A549 (cell line): ENCODE results near the gene COL19A1. TPM values are rescaled to one million over a fixed set of nuclear protein-coding genes. Genes with fewer than 3 reads are reported as not detected.

Source experiments
- ATAC-seq, 2 experiments: fragments of 200-7000 bp in 1 of 2; fragments of >200 bp in 1 of 2; cut with Nextera tagmentation in 1 of 2; cut with Tn5 transposase in 1 of 2; 3 replicates each; pipeline versions ENCODE4 v1.8.0 to v1.9.1; 2018 to 2020; ENCODE audit warnings: mild to moderate bottlenecking in 1 of 2, moderate library complexity in 1 of 2
- CTCF ChIA-PET: fragments of 300-600 bp; sonication (Branson Sonifier 250); formaldehyde crosslinking; extraction: SDS; loops from one replicate; lab custom pipeline; 2021; ENCODE audit warnings: antibody characterized with exemption, inconsistent platforms; lab: Yijun Ruan, JAX
- POLR2A ChIA-PET: fragments of 350-600 bp; formaldehyde crosslinking; extraction: SDS; loops from one replicate; lab custom pipeline; 2021; ENCODE audit warnings: antibody characterized with exemption, inconsistent platforms; lab: Yijun Ruan, JAX
- DNase-seq, 2 experiments: peaks; one replicate each; pipeline versions ENCODE4 v3.0.0 to v3.0.0-alpha.2; 2011 to 2016; ENCODE audit warnings: low read depth in 1 of 2, low spot score in 1 of 2
- FAIRE-seq: peaks from 2 replicates; lab custom pipeline; 2011; peaks lifted over from hg19 to GRCh38; lab: Jason Lieb, UNC
- H3K27ac ChIP-seq, 2 experiments: fragments of >200 bp; sonication (Bioruptor Twin); formaldehyde crosslinking; 3 replicates each; pipeline ENCODE4 v1.5.1; 2016 to 2017
- H3K4me1 ChIP-seq: fragments of >200 bp; sonication (Bioruptor Twin); formaldehyde crosslinking; 3 replicates; pipeline ENCODE4 v1.6.1; 2016
- H3K4me2 ChIP-seq: fragments of >200 bp; sonication (Bioruptor Twin); formaldehyde crosslinking; 3 replicates; pipeline ENCODE4 v1.6.1; 2016
- H3K4me3 ChIP-seq: fragments of >200 bp; sonication (Bioruptor Twin); formaldehyde crosslinking; 3 replicates; pipeline ENCODE4 v1.5.1; 2016
- H3K9me3 ChIP-seq: fragments of >200 bp; sonication (Bioruptor Twin); formaldehyde crosslinking; 3 replicates; pipeline ENCODE4 v1.6.1; 2016
- CBX8 ChIP-seq: fragments of 200-600 bp; sonication (generic); IDR thresholded peaks from 2 replicates; pipeline ENCODE4 v1.6.1; 2016
- CEBPB ChIP-seq, 2 experiments: fragments of >200 bp in 1 of 2; sonication (Bioruptor Twin) in 1 of 2; formaldehyde crosslinking in 1 of 2; IDR thresholded peaks; 2 replicates each; pipeline ENCODE4 v1.6.1; 2012 to 2016
- CHD4 ChIP-seq: fragments of 200-600 bp; sonication (generic); IDR thresholded peaks from 2 replicates; pipeline ENCODE4 v1.6.1; 2016; ENCODE audit warnings: antibody characterized with exemption, mild to moderate bottlenecking, borderline replicate concordance
- EHF ChIP-seq: fragments of 250-450 bp; sonication (Bioruptor Pico); IDR thresholded peaks from 2 replicates; pipeline ENCODE4 v1.5.0; 2020; ENCODE audit warnings: mild to moderate bottlenecking
- FOSB ChIP-seq: fragments of 250-450 bp; sonication (Bioruptor Pico); IDR thresholded peaks from 2 replicates; pipeline ENCODE4 v1.5.0; 2020; ENCODE audit warnings: mild to moderate bottlenecking, moderate library complexity
- FOSL2 ChIP-seq, 2 experiments: fragments of 450-650 bp in 1 of 2; fragments of >200 bp in 1 of 2; sonication (Bioruptor Twin) in 1 of 2; formaldehyde crosslinking; IDR thresholded peaks; 2 replicates each; pipeline versions ENCODE4 v1.5.0 to v1.6.1; 2016 to 2020; ENCODE audit warnings: mild to moderate bottlenecking in 1 of 2, moderate library complexity in 1 of 2
- FOXS1 ChIP-seq: fragments of 250-450 bp; sonication (Bioruptor Pico); IDR thresholded peaks from 2 replicates; pipeline ENCODE4 v1.5.0; 2020; ENCODE audit warnings: mild to moderate bottlenecking, moderate library complexity
- JUN ChIP-seq, 2 experiments: fragments of >200 bp; sonication (Bioruptor Twin); formaldehyde crosslinking; IDR thresholded peaks; 2 replicates in 1 of 2; 3 replicates in 1 of 2; pipeline ENCODE4 v1.6.1; 2016 to 2017
- JUNB ChIP-seq: fragments of >200 bp; sonication (Bioruptor Twin); formaldehyde crosslinking; IDR thresholded peaks from 2 replicates; pipeline ENCODE4 v1.6.1; 2016
- MAFK ChIP-seq: fragments of 450-650 bp; IDR thresholded peaks from 2 replicates; pipeline ENCODE4 v1.6.1; 2014; ENCODE audit not compliant: partially characterized antibody
- MYC ChIP-seq: IDR thresholded peaks from 2 replicates; pipeline ENCODE4 v1.6.1; 2012; ENCODE audit warnings: mild to moderate bottlenecking, inconsistent platforms, low read length, improper control_type of control experiment, borderline replicate concordance
- NR3C1 ChIP-seq: fragments of >200 bp; sonication (Bioruptor Twin); formaldehyde crosslinking; IDR thresholded peaks from 3 replicates; pipeline ENCODE4 v1.6.1; 2017
- PHF8 ChIP-seq: fragments of 200-600 bp; sonication (generic); IDR thresholded peaks from 2 replicates; pipeline ENCODE4 v1.6.1; 2016; ENCODE audit warnings: low read depth, mild to moderate bottlenecking, antibody characterized with exemption, moderate library complexity, borderline replicate concordance
- POLR2A ChIP-seq: IDR thresholded peaks from 2 replicates; pipeline ENCODE4 v1.6.1; 2012; ENCODE audit warnings: mild to moderate bottlenecking, low read length
- RAD21 ChIP-seq, 2 experiments: fragments of >200 bp in 1 of 2; sonication (Bioruptor Twin) in 1 of 2; formaldehyde crosslinking in 1 of 2; IDR thresholded peaks in 1 of 2; conservative IDR thresholded peaks in 1 of 2; 2 replicates in 1 of 2; 3 replicates in 1 of 2; pipeline ENCODE4 v1.6.1; 2012 to 2018; ENCODE audit warnings: inconsistent platforms in 1 of 2
- RFX5 ChIP-seq: fragments of 450-650 bp; IDR thresholded peaks from 2 replicates; pipeline ENCODE4 v1.7.1; 2014; ENCODE audit warnings: antibody characterized with exemption, mild to moderate bottlenecking, moderate library complexity
- RNF2 ChIP-seq: fragments of 200-600 bp; sonication (generic); IDR thresholded peaks from 2 replicates; pipeline ENCODE4 v1.6.1; 2016; ENCODE audit warnings: low read depth, mild to moderate bottlenecking, antibody characterized with exemption, moderate library complexity, borderline replicate concordance
- TFCP2L1 ChIP-seq: fragments of 250-450 bp; sonication (Bioruptor Pico); IDR thresholded peaks from 2 replicates; pipeline ENCODE4 v1.5.0; 2021; ENCODE audit warnings: mild to moderate bottlenecking
- ZNF302 ChIP-seq: fragments of 250-450 bp; sonication (Bioruptor Pico); IDR thresholded peaks from 2 replicates; pipeline ENCODE4 v1.9.0; 2021; ENCODE audit warnings: inconsistent platforms, mild to moderate bottlenecking, moderate library complexity
- WGBS: methylation state at CpG from one replicate; pipeline ENCODE4 v1.1.6; 2017; ENCODE audit errors: missing lambda C conversion rate; 5-methylcytosine and 5-hydroxymethylcytosine counted together
- polyA plus RNA-seq, 4 experiments: library from polyadenylated mRNA; depleted of rRNA in 3 of 4; stranded (reverse); fragments of >200 nt; fragmentation: RNase III in 1 of 4; extraction: RNeasy Plus Mini Kit Qiagen cat#74134 plus additional on column Dnase treatment in 1 of 4; gene quantifications; 2 replicates in 3 of 4; 3 replicates in 1 of 4; pipeline ENCODE4 v1.2.3, GENCODE V29; 2011 to 2017
- TF ChIP-seq, protein P1 (sequence below): fragments of 250-450 bp; sonication (Bioruptor Pico); IDR thresholded peaks from 2 replicates; pipeline ENCODE4 v1.5.0; 2020; ENCODE audit warnings: low read depth, mild to moderate bottlenecking, moderate library complexity
- TF ChIP-seq, protein P2 (sequence below): fragments of 250-450 bp; sonication (Bioruptor Pico); IDR thresholded peaks from 2 replicates; pipeline ENCODE4 v1.5.0; 2021; ENCODE audit warnings: mild to moderate bottlenecking, moderate library complexity, borderline replicate concordance
- TF ChIP-seq, protein P3 (sequence below): fragments of >200 bp; sonication (Bioruptor Twin); formaldehyde crosslinking; IDR thresholded peaks from 3 replicates; pipeline ENCODE4 v1.6.1; 2016
- TF ChIP-seq, protein P4 (sequence below): fragments of >200 bp; sonication (Bioruptor Twin); formaldehyde crosslinking; IDR thresholded peaks from 2 replicates; pipeline ENCODE4 v1.6.1; 2016
- TF ChIP-seq, protein P5 (sequence below): fragments of >200 bp; sonication (Bioruptor Twin); formaldehyde crosslinking; IDR thresholded peaks from 3 replicates; pipeline ENCODE4 v1.5.1; 2016

The COL19A1 gene
- polyA plus RNA-seq, 2 of the 4 experiments (the other 2 are of a cell fraction), result not detected

DNA sequence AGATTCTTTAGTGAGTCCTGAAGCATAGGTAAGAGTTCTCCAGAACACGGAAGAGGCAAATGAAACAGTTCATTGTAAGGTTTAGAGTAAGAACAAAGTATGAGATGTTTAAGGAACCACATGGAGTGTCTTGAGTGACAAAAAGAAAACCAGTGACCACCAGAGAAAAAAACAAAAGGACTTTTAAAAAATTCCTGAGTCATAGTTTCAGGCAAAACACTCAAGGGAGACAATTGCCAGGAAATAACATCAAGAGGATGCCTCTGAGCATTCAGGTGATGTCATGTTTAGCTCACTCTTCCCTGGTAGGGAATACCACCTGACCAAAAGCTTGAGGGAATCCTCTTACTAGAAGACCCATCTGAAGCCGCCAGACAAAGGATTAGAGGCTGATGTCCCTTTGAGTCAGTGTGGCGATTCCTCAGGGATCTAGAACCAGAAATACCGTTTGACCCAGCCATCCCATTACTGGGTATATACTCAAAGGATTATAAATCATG, 110.3 kb downstream of the COL19A1 start:
- ATAC-seq, result no peak
- Histone ChIP-seq H3K27ac (no peak overlapping the region), H3K4me2 (no peak overlapping the region), H3K4me3 (no peak overlapping the region), H3K9me3 (no peaks in the 10 kb centered on the region), H3K4me1 (no peaks in the 10 kb centered on the region)
- ChIA-PET POLR2A (no interaction called here), CTCF (no interaction called here)
- TF ChIP-seq RAD21 (conservative IDR thresholded peaks at IDR 0.05 in 1 of 2, IDR thresholded peaks at IDR 0.05 in 1 of 2) (no peak), FOSL2 (IDR thresholded peaks at IDR 0.05) (no peak), FOSL2 (CRISPR knock-in tag; IDR thresholded peaks at IDR 0.05) (no peak), EHF (no peak), CBX8 (no peak), RFX5 (no peak), ZNF302 (no peak), JUNB (no peak)
- TF ChIP-seq, protein P1, sequence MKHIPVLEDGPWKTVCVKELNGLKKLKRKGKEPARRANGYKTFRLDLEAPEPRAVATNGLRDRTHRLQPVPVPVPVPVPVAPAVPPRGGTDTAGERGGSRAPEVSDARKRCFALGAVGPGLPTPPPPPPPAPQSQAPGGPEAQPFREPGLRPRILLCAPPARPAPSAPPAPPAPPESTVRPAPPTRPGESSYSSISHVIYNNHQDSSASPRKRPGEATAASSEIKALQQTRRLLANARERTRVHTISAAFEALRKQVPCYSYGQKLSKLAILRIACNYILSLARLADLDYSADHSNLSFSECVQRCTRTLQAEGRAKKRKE (CRISPR knock-in tag), result no peak
- TF ChIP-seq, protein P2, sequence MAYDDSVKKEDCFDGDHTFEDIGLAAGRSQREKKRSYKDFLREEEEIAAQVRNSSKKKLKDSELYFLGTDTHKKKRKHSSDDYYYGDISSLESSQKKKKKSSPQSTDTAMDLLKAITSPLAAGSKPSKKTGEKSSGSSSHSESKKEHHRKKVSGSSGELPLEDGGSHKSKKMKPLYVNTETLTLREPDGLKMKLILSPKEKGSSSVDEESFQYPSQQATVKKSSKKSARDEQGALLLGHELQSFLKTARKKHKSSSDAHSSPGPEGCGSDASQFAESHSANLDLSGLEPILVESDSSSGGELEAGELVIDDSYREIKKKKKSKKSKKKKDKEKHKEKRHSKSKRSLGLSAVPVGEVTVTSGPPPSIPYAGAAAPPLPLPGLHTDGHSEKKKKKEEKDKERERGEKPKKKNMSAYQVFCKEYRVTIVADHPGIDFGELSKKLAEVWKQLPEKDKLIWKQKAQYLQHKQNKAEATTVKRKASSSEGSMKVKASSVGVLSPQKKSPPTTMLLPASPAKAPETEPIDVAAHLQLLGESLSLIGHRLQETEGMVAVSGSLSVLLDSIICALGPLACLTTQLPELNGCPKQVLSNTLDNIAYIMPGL (CRISPR knock-in tag), result no peak
- DNase-seq, result no peak
- WGBS, result 44% methylated on average over 4 of the region's 4 CpGs
- no peak for FAIRE-seq

DNA sequence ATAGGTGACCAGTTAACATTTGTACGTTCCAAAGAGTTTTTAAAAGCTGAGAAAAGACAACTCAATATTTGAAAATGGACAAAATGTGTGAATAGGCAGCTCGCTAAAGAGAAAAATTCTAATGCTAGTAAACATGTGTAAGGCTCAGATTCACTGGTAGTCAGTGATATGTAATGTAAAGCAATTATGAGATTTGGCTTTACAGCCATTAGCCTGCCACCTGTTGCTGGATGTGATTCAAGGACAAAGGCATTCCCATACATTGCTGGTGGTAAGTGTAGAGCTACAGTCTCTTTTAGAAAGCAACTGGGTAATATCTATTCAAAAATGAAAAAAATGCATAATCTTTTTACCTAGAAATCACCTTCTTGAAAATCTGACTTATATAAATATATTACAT, 114.3 kb downstream of the COL19A1 start:
- no peak overlapping the region for H3K27ac ChIP-seq
- ATAC-seq (no peak), DNase-seq (no peak), FAIRE-seq (no peak)
- H3K4me3 ChIP-seq, result no peak overlapping the region
- no peaks in the 10 kb centered on the region for H3K9me3 ChIP-seq
- H3K4me2 ChIP-seq, result no peak overlapping the region
- TF ChIP-seq, protein P3, sequence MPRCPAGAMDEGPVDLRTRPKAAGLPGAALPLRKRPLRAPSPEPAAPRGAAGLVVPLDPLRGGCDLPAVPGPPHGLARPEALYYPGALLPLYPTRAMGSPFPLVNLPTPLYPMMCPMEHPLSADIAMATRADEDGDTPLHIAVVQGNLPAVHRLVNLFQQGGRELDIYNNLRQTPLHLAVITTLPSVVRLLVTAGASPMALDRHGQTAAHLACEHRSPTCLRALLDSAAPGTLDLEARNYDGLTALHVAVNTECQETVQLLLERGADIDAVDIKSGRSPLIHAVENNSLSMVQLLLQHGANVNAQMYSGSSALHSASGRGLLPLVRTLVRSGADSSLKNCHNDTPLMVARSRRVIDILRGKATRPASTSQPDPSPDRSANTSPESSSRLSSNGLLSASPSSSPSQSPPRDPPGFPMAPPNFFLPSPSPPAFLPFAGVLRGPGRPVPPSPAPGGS, result no peak
- TF ChIP-seq FOXS1 (CRISPR knock-in tag), result no peak
- 6% methylated on average over 2 of the region's 2 CpGs for WGBS
- ChIA-PET CTCF (no interaction called here), POLR2A (no interaction called here)
- H3K4me1 ChIP-seq, result no peaks in the 10 kb centered on the region

DNA sequence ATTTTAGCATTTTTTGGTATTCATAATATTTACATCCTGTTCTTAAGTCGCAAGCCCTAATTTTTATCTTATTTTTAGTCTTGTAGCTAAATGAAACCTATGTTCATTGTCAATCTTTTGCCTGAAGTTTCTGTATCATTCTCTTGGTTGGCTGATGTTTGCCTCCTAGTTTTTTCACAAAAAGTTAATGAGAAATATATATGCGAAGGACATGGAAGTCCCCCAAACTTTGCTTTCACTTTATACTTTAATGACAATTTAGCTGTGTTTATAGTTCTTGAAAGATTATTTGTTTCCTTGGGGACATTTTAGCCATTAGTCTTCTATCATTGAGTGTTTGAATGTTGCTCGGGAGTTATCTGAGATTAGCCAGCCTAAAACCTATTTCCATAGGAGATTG, 118.2 kb downstream of the COL19A1 start:
- Histone ChIP-seq H3K4me3 (no peak overlapping the region), H3K27ac (no peak overlapping the region), H3K4me2 (no peak overlapping the region), H3K9me3 (no peaks in the 10 kb centered on the region), H3K4me1 (no peaks in the 10 kb centered on the region)
- no peak for FAIRE-seq
- TF ChIP-seq NR3C1 (no peak), CHD4 (no peak), RNF2 (no peak), MYC (no peak), FOSB (no peak), JUN (IDR thresholded peaks at IDR 0.05) (no peak), POLR2A (no peak), TFCP2L1 (no peak), PHF8 (no peak), MAFK (no peak), CEBPB (IDR thresholded peaks at IDR 0.05) (no peak)
- TF ChIP-seq, protein P4, sequence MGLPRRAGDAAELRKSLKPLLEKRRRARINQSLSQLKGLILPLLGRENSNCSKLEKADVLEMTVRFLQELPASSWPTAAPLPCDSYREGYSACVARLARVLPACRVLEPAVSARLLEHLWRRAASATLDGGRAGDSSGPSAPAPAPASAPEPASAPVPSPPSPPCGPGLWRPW, result no peak
- TF ChIP-seq, protein P5, sequence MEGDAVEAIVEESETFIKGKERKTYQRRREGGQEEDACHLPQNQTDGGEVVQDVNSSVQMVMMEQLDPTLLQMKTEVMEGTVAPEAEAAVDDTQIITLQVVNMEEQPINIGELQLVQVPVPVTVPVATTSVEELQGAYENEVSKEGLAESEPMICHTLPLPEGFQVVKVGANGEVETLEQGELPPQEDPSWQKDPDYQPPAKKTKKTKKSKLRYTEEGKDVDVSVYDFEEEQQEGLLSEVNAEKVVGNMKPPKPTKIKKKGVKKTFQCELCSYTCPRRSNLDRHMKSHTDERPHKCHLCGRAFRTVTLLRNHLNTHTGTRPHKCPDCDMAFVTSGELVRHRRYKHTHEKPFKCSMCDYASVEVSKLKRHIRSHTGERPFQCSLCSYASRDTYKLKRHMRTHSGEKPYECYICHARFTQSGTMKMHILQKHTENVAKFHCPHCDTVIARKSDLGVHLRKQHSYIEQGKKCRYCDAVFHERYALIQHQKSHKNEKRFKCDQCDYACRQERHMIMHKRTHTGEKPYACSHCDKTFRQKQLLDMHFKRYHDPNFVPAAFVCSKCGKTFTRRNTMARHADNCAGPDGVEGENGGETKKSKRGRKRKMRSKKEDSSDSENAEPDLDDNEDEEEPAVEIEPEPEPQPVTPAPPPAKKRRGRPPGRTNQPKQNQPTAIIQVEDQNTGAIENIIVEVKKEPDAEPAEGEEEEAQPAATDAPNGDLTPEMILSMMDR, result no peak
- TF ChIP-seq, protein P1 (CRISPR knock-in tag), result no peak
- WGBS, result 36% methylated on average over 3 of the region's 3 CpGs
- no peak for ATAC-seq
- no peak for DNase-seq
- CTCF ChIA-PET, result no interaction called here
- POLR2A ChIA-PET, result no interaction called here
